ENCODE data around the gene CTNND2. TPM values are rescaled to one million over a fixed set of nuclear protein-coding genes. Genes with fewer than 3 reads are reported as not detected.

The CTNND2 gene
- total and polyA plus RNA-seq, 4 donors = 0.05 to 0.50 (median 0.27) TPM

GRCh38 chr5:11062397-11062796, 841.8 kb downstream of the CTNND2 start:
- H3K36me3 ChIP-seq (ENCODE audit: control insufficient read depth in 4 of 4, insufficient read depth in 3 of 4, low read depth in 1 of 4, low read length in 3 of 4) = peaks cover 0 to 1% (median 0%) of the 10 kb centered on the region in 4 donors

More at GRCh38 chr5:11062397-11062796, 841.8 kb downstream of the CTNND2 start:
- 68% methylated on average over 7 of the region's 7 CpGs for WGBS
- Histone ChIP-seq H3K4me1 (ENCODE audit: control insufficient read depth in 4 of 4, insufficient read depth in 4 of 4, low read length in 3 of 4) (no peaks in the 10 kb centered on the region), H3K27ac (ENCODE audit: low read depth in 1 of 2, low read length in 2 of 2) (no peak overlapping the region), H3K4me3 (ENCODE audit: low read depth in 1 of 3, low read length in 3 of 3) (no peak overlapping the region), H3K9me3 (ENCODE audit: control insufficient read depth in 4 of 4, low read length in 3 of 4) (no peaks in the 10 kb centered on the region), H3K27me3 (ENCODE audit: control insufficient read depth in 4 of 4, insufficient read depth in 4 of 4, low read length in 3 of 4) (no peaks in the 10 kb centered on the region), H3K9ac (ENCODE audit: low read depth in 1 of 2, low read length in 2 of 2) (no peak overlapping the region)
- DNase-seq (ENCODE audit: low spot score) = no peak
- no peak for TF ChIP-seq FOXA2 (IDR thresholded peaks at IDR 0.05)
- no peak for TF ChIP-seq NR2F2 (IDR thresholded peaks at IDR 0.05)
- no peak for TF ChIP-seq REST (IDR thresholded peaks at IDR 0.05)
- no peak for TF ChIP-seq SP1 (IDR thresholded peaks at IDR 0.05)
- TF ChIP-seq, protein P1, sequence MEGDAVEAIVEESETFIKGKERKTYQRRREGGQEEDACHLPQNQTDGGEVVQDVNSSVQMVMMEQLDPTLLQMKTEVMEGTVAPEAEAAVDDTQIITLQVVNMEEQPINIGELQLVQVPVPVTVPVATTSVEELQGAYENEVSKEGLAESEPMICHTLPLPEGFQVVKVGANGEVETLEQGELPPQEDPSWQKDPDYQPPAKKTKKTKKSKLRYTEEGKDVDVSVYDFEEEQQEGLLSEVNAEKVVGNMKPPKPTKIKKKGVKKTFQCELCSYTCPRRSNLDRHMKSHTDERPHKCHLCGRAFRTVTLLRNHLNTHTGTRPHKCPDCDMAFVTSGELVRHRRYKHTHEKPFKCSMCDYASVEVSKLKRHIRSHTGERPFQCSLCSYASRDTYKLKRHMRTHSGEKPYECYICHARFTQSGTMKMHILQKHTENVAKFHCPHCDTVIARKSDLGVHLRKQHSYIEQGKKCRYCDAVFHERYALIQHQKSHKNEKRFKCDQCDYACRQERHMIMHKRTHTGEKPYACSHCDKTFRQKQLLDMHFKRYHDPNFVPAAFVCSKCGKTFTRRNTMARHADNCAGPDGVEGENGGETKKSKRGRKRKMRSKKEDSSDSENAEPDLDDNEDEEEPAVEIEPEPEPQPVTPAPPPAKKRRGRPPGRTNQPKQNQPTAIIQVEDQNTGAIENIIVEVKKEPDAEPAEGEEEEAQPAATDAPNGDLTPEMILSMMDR (IDR thresholded peaks at IDR 0.05; ENCODE audit: low read depth, low read length, missing input control) = no peak
- TF ChIP-seq, protein P2, sequence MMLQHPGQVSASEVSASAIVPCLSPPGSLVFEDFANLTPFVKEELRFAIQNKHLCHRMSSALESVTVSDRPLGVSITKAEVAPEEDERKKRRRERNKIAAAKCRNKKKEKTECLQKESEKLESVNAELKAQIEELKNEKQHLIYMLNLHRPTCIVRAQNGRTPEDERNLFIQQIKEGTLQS (IDR thresholded peaks at IDR 0.05) = no peak
- TF ChIP-seq, protein P3, sequence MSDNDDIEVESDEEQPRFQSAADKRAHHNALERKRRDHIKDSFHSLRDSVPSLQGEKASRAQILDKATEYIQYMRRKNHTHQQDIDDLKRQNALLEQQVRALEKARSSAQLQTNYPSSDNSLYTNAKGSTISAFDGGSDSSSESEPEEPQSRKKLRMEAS (IDR thresholded peaks at IDR 0.05) = no peak
- TF ChIP-seq JUND (IDR thresholded peaks at IDR 0.05) = no peak
- no peak for TF ChIP-seq ZBTB33 (IDR thresholded peaks at IDR 0.05)
- no peak for TF ChIP-seq TAF1 (conservative IDR thresholded peaks at IDR 0.05)
- TF ChIP-seq HNF4G (IDR thresholded peaks at IDR 0.05) = no peak
- no peak for TF ChIP-seq FOXA1 (IDR thresholded peaks at IDR 0.05)
- TF ChIP-seq RAD21 (IDR thresholded peaks at IDR 0.05) = no peak
- no peak for TF ChIP-seq GABPA (IDR thresholded peaks at IDR 0.05 in 1 of 2, conservative IDR thresholded peaks at IDR 0.05 in 1 of 2)
